Tibial nerve (tissue), 4 donors: ENCODE measurements around the gene DTX3. TPM values are rescaled to one million over a fixed set of nuclear protein-coding genes. Genes with fewer than 3 reads are reported as not detected.
"Not testable (repeated sequence)": the region's sequence is repeated elsewhere in the genome, so short reads cannot be mapped to it uniquely, and the experiment has no call there.

Source experiments
- DNase-seq, 2 donors: peaks; one replicate each; pipeline ENCODE4 v3.0.0-alpha.2; 2019; ENCODE audit warnings: low spot score in 2 of 2
- H3K27ac ChIP-seq, 4 donors: fragments of 200-600 bp; sonication (generic) in 3 of 4; one replicate each; pipeline ENCODE4 v1.5.1; 2017 to 2019; ENCODE audit warnings: mild to moderate bottlenecking in 1 of 4
- H3K27me3 ChIP-seq, 2 donors: fragments of 200-600 bp; sonication (generic) in 1 of 2; one replicate each; pipeline versions ENCODE4 v1.5.1 to v1.6.0; 2017 to 2019
- H3K36me3 ChIP-seq, 3 donors: fragments of 200-600 bp; sonication (generic); one replicate each; pipeline ENCODE4 v1.5.1; 2018 to 2019
- H3K4me1 ChIP-seq, 4 donors: fragments of 200-600 bp; sonication (generic) in 3 of 4; one replicate each; pipeline ENCODE4 v1.5.1; 2017 to 2019
- H3K4me3 ChIP-seq, 4 donors: fragments of 200-600 bp; sonication (generic) in 3 of 4; one replicate each; pipeline ENCODE4 v1.5.1; 2017 to 2019; ENCODE audit warnings: mild to moderate bottlenecking in 1 of 4, moderate library complexity in 1 of 4
- H3K9me3 ChIP-seq, 4 donors: fragments of 200-600 bp; sonication (generic) in 3 of 4; one replicate each; pipeline ENCODE4 v1.5.1; 2017 to 2019
- CTCF ChIP-seq, 5 experiments: fragments of 200-600 bp in 3 of 5; fragments of 450-650 bp in 2 of 5; sonication (generic) in 3 of 5; IDR thresholded peaks; one replicate each; pipeline ENCODE4 v1.5.1; 2016 to 2019; ENCODE audit warnings: antibody characterized with exemption in 5 of 5, mild to moderate bottlenecking in 3 of 5, moderate library complexity in 2 of 5
- EP300 ChIP-seq, 2 donors: sonication (generic); formaldehyde crosslinking; IDR thresholded peaks; one replicate each; pipeline ENCODE4 v1.6.1; 2017; ENCODE audit warnings: antibody characterized with exemption in 2 of 2, mild to moderate bottlenecking in 1 of 2
- POLR2A ChIP-seq, 2 donors: fragments of 450-650 bp; IDR thresholded peaks; one replicate each; pipeline ENCODE4 v1.6.1; 2017; ENCODE audit warnings: antibody characterized with exemption in 2 of 2, mild to moderate bottlenecking in 2 of 2, moderate library complexity in 2 of 2
- WGBS, 2 donors: methylation state at CpG; one replicate each; pipeline ENCODE4 v1.1.5; 2018; 5-methylcytosine and 5-hydroxymethylcytosine counted together
- total RNA-seq, 4 donors: library from RNA; depleted of rRNA; stranded (reverse); fragments of >200 nt; gene quantifications; one replicate each; pipeline ENCODE4 v1.1.0, GENCODE V29; 2016

Gene DTX3
- total RNA-seq, 4 donors from 2014 or later: 19.0 to 33.1 (median 28.1) TPM

GRCh38 chr12:57563358-57563757 is 41.3 kb upstream of the DTX3 start:
- TF ChIP-seq POLR2A (IDR thresholded peaks at IDR 0.05) (no peak), EP300 (IDR thresholded peaks at IDR 0.05) (no peak), CTCF (IDR thresholded peaks at IDR 0.05) (no peak)
- Histone ChIP-seq H3K36me3 (peaks cover 0 to 4% (median 0%) of the 10 kb centered on the region in 3 donors), H3K4me1 (no peaks in the 10 kb centered on the region), H3K27ac (no peak overlapping the region), H3K27me3 (peaks cover 0 to 14% of the 10 kb centered on the region in 2 donors), H3K4me3 (no peak overlapping the region), H3K9me3 (no peaks in the 10 kb centered on the region)
- 66 to 68% methylated on average over 4 of the region's 4 CpGs for WGBS, 2 donors
- DNase-seq: no peak

DNA sequence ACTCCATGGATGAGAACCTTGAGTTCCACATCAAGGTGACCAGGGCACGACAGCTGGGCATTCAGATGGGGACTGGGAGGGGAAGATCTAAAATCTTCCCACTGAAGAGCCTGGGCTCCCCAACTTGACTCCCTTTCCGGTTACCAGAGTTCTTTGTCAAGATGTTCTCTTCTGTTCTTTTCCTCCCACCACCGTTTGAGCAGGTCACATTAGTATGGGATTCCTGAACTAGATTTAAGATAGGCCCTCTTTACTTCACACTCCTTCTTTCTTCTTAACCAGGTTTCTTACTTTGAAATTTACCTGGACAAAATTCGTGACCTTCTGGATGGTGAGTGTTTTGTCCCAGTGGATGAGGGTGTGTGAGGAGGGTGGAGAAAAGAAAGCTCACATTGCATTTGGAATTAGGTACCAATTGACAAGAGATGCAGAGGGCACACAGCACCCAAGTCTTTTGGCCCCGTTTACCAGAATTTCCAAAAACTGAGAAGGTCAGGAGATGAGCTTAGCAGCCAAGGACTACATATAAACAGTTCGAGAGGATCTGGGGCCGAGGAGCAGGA is 40.4 kb upstream of the DTX3 start:
- TF ChIP-seq EP300 (IDR thresholded peaks at IDR 0.05): no peak
- no peak for TF ChIP-seq CTCF (IDR thresholded peaks at IDR 0.05)
- no peak for TF ChIP-seq POLR2A (IDR thresholded peaks at IDR 0.05)
- H3K27me3 ChIP-seq: peaks cover 0 to 17% of the 10 kb centered on the region in 2 donors
- no peak overlapping the region for H3K4me3 ChIP-seq
- H3K4me1 ChIP-seq: no peaks in the 10 kb centered on the region
- H3K9me3 ChIP-seq: no peaks in the 10 kb centered on the region
- H3K36me3 ChIP-seq: peaks cover 0 to 4% (median 0%) of the 10 kb centered on the region in 3 donors
- no peak overlapping the region for H3K27ac ChIP-seq
- no peak for DNase-seq
- WGBS, 2 donors: 81 to 83% methylated on average over 7 of the region's 7 CpGs

GRCh38 chr12:57568838-57569237 is 35.8 kb upstream of the DTX3 start:
- Histone ChIP-seq H3K27ac (no peak overlapping the region), H3K36me3 (peaks cover 0 to 4% (median 0%) of the 10 kb centered on the region in 3 donors), H3K27me3 (peaks cover 0 to 17% of the 10 kb centered on the region in 2 donors), H3K4me1 (no peaks in the 10 kb centered on the region), H3K4me3 (no peak overlapping the region), H3K9me3 (no peaks in the 10 kb centered on the region)
- WGBS, 2 donors: 74 to 79% methylated on average over 6 of the region's 6 CpGs
- DNase-seq: no peak
- no peak for TF ChIP-seq EP300 (IDR thresholded peaks at IDR 0.05)
- no peak for TF ChIP-seq CTCF (IDR thresholded peaks at IDR 0.05)
- no peak for TF ChIP-seq POLR2A (IDR thresholded peaks at IDR 0.05)

- H3K36me3 ChIP-seq: no peaks in the 10 kb centered on the region
- no peak overlapping the region for H3K27ac ChIP-seq
- H3K9me3 ChIP-seq: no peaks in the 10 kb centered on the region
- DNase-seq: no peak
- H3K4me1 ChIP-seq: no peaks in the 10 kb centered on the region
- TF ChIP-seq CTCF (IDR thresholded peaks at IDR 0.05) (no peak), EP300 (IDR thresholded peaks at IDR 0.05) (no peak), POLR2A (IDR thresholded peaks at IDR 0.05) (no peak)
- 87 to 88% methylated on average over 18 of the region's 18 CpGs for WGBS, 2 donors
- H3K27me3 ChIP-seq: peaks cover 0 to 15% of the 10 kb centered on the region in 2 donors
- no peak overlapping the region for H3K4me3 ChIP-seq
Observed at GRCh38 chr12:57569858-57570257, 34.8 kb upstream of the DTX3 start.

DNA sequence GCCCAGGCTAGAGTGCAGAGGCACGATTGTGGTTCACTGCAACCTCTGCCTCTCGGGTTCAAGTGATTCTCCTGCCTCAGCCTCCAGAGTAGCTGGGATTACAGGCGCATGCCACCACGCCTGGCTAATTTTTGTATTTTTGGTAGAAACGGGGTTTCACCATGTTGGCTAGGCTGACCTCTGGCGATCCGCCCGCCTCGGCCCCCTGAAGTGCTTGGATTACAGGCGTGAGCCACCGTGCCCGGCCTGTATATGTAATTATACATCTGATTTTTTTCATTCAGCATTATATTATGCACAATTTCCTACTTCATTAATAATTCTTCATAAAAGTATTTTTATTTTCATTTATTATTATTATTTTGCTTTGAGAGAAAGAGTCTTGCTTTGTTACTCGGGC is 34.2 kb upstream of the DTX3 start:
- not testable (repeated sequence) for H3K27ac ChIP-seq, H3K4me1 ChIP-seq, DNase-seq, H3K36me3 ChIP-seq, H3K4me3 ChIP-seq, H3K9me3 ChIP-seq
- H3K27me3 ChIP-seq: peaks cover 0 to 12% of the 10 kb centered on the region in 2 donors
- WGBS, 2 donors: 82 to 84% methylated on average over 13 of the region's 13 CpGs
